Fibroblast of the conjunctiva (primary cell): ENCODE data around the gene NPTXR.
"Not testable (repeated sequence)": the region's sequence is repeated elsewhere in the genome, so short reads cannot be mapped to it uniquely, and the experiment has no call there.

Source experiments
- DNase-seq: peaks from one replicate; pipeline ENCODE4 v3.0.0-alpha.2; 2010; ENCODE audit warnings: low read depth

The NPTXR gene

DNA sequence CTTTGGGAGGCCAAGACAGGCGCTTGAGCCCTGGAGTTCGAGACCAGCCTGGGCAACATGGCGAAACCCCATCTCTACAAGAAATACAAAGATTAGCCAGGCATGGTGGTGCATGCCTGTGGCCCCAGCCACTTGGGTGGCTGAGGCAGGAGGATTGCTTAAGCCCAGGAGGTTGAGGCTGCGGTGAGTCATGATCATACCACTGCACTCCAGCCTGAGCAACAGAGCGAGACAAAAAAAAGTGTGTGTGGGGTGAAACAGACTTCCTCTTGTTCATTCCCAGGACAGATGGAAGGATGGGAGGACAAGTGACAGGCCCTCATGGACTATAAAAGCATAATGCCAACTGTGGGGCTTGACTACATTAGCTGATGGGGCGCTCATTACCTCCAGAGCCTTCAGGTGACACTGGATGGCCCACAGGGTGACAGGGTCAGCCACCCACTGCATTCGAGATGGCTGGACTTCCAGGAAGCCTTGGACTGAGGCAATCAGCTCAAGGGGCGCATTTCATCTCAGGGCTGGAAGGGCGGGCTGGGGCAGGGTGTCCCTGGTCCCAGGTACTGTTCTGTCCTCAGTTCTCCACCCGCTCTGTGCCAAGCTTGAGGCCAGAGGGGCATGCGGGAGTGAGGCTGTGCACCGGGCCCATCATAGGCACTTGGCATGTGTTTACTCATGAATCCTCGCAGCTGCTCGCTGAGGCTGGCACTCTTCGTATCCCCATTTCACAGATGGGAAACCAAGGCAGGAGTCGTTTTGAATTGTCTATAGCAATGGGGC lies 12.5 kb downstream of the NPTXR start:
- no peak for DNase-seq

DNA sequence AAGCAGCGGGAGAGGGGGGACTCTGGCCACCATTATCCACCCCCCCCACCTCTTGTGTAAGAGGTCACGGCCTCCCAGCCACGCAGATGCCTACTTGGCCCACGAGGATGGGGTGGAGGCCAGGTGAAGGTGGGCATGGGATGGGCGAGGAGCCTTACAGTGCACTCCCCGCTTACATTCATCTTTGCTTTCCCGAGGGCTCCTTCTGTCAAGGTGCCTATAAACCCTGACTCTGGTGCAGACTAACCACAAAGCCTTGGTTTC lies 13.1 kb downstream of the NPTXR start:
- no peak for DNase-seq

DNA sequence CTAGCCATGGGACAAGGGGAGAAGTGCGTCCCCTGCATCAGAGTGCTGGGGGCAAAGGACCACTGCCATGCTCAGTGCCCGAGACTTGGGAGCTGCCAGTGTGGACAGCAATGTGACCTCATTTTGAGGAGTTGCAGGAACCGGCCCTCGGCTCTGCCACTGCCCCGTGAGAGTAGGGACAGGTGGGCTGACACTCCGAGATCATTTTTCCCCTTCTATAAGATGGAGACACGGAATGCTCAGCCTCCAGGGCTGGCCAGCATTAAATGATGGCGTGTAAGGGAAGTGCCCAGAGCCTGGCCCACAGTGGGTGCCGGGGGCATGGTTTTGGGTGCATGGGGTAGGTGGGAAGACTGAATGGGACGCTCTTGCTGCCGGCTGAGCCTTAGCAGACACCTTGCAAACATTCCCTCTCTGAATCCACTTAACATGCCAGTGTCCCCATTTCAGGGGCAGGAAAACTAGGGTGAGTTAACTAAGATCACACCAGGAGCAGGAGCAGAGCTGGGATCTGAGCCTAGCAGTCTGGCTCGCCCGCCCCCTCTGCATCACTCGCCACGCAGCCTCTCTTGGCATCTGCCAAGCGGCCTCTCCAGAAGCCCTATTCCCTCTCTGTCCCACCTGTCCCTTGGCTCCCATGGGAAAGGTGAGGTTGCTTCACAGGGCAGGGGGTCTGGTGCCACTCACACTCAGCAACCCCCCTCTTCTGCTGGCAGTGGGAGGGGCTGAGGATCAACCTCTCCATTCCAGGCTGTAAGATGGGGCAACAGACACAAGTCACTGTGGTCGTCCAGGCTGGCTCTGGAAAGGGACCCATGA lies 13.6 kb downstream of the NPTXR start:
- no peak for DNase-seq

DNA sequence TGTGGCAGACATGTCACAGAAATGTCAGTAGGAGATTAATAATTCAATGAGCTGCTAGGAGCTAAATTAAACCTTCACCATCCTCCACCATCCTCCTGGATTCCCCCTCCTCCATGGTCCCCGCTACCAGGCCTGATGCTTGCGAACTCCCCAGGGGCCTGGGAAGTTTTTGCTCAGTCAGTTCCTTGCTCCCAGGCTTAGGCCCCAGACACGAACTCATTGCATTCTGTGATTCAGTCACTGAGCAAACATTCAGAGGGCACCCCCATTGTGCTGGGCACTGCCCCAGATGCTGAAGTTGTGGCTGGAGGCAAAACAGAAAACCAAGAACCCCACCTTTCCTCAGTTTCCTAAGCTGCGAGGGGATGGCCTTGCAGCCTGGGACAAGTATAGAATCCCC lies 14.3 kb downstream of the NPTXR start:
- DNase-seq = no peak

DNA sequence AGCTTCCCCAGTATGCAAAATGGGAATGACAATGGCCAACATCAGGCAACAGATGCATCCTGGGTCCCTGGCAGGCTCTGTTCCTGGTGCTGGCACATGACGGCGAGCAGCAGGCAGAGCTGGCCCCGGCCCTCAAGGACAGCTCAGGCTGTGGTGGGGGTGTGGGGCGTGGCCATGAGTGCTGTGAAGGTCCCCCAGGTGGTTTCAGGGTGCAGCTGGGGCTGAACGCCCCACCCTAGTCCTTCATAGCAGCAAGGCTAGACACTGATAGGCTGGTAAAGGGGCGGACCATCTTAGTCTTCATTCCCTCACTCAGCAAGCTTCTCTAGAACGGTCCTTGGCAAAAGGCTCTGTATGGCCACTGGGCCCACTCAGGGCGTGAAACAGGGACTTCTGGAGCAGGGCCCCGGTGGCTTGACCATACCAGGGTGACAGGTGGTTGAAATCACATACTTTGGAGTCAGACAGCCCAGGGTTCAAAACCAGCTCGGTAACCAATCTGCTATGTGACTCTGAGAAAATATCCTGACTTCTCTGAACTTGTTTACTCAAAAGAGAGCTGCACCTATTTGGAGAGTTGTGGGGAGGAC lies 15.1 kb downstream of the NPTXR start:
- DNase-seq = no peak

DNA sequence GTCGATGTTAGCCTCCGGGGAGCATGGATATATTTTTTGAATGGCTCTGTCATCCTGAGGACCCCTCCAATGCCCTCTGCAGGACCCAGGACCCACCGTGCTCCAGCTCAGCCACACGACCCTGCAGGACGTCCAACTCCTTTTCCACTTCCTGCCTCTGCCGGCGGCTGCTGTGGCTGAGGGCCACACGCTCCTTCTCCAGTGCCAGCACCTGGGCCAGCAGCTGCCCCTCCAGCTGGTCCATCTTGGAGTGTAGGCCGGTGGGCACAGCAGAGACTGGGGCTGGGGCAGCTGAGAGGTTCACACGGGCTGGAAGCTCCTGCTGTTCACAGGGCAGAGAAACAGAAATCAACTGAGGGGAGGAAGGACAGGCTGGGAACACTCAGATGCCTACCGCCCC lies 15.6 kb downstream of the NPTXR start:
- no peak for DNase-seq

DNA sequence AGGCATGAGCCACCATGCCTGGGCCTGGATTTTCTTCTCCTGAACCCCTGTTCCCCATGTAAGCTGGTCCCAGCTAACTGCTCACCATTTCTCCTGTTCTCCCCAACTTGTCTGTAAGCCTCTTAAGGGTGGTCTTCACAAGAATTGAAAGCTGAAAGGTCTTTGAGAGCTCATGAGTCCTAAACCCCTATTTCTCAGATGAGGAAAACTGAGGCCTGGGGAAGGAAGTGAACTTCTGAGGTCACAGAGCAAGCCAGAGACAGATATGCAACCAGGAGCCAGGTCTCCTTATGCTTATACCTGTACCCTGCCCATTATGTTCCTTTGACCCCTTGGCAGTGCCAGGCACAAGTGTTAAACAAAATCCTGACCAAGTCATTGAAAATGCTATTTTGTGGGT lies 16.3 kb downstream of the NPTXR start:
- no peak for DNase-seq

DNA sequence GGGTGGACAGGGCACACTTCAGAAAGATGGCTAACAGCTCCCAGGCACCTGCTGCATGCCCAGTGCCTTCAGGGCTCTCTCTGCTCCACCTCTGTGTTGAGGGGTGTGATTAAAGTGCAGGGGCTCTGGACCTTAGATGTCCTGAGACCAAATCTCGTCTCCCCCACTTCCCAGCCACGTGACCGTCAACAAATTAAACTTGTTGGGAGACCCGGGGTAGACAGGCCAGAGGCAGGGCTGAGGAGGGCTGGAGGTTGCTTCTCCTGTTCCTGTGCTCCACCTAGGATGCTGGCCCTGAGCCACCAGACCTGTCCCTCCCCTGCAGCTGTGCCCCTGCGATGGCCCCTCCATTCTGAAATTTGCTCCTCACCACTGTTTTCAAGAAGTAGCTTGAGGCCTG lies 17.0 kb downstream of the NPTXR start:
- no peak for DNase-seq

DNA sequence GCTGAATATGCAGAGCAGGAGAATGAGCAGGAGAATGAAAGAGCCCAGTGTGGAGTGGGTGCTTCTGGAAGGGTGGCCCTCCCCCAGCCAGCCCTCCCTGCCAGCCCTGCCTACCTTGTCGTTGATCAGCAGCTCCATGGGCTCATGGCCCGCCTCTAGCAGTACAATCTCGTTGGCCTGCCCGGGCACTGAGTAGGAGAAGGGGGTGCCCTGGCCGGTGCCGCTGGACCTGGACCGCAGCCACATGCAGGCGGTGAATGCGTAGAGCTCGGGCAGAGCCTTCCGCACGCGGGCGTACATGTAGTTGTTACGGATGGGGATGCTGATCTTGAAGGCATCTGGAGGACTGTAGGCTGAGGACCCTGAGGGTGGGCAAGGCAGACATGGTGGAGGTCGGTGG lies 17.4 kb downstream of the NPTXR start:
- DNase-seq = no peak

DNA sequence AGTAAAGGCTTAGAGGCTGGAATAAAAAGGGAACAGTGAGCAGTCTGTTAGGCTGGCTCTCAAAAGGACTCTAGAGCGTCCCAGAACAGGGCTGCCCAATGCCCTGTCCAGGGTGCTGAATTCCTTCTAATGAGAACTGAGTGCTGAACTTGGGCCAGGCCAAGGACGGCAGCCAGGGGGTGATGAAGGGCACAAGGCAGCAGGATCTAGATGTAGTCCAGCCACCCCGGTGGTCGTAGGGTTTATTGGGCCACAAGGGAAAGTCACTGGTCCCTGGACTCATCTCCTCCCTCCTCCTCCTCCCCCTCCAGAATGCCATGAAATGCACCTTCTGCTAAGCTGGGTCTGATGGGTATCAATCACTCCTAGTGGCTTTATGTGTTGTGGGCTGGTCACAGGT lies 19.2 kb downstream of the NPTXR start:
- DNase-seq = peak; percentile 24

DNA sequence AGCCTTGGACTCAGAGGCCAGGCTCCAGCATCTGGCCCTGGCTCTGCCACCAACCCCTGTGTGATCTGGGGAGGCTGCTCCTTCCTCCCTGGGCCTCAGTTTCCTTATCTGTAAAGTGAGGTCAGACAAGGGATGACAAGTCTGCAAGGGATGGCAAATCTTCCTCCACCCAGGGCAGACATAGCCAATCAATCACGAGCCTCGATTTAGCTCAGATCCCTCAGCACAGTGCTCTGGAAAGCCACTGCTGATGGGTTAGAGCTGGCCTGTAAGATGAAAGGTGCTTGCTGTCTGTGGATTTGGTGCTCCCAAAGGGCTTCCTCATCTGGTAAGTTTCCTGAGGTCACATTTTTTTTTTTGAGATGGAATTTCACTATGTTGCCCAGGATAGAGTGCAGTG lies 20.2 kb downstream of the NPTXR start:
- DNase-seq = no peak

DNA sequence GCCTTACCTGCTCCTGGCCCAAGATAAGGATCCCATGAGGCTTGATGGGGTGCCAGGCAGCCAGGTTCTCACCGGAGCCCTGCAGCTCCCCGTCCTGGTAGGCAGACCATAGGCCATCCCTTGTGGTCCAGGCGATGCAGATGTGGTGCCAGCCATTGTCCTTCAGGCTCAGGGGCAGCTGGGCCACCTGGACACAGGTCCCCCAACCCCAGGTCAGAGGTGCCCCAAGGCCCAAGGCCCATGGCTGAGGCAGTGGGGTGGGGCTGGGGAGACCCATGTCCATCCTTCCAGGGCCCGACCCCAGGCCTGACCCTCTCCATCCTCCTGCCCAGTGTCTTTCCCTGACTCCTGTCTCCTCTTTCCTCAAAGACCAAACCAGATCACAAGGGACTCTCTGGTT lies 20.8 kb downstream of the NPTXR start:
- DNase-seq = no peak

DNA sequence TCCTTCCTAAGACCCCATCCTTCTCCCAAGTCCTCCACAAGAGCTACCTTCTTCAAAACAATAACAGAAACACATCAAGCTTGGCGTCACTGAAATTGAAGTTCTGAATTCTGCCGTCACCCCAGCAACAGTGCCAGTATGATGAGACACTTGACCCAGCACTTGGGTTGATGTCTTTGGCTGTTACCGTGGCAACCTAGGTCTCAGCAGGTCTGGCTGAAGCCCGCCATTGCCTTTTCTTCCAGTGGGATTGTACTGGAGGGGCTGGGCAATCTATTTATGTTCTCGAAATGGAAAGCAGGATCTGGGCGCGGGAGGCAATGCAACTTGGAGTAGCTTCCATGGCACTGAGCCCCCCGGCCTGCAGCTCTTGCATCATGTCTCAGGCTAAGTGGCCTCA lies 23.8 kb downstream of the NPTXR start:
- DNase-seq = no peak

DNA sequence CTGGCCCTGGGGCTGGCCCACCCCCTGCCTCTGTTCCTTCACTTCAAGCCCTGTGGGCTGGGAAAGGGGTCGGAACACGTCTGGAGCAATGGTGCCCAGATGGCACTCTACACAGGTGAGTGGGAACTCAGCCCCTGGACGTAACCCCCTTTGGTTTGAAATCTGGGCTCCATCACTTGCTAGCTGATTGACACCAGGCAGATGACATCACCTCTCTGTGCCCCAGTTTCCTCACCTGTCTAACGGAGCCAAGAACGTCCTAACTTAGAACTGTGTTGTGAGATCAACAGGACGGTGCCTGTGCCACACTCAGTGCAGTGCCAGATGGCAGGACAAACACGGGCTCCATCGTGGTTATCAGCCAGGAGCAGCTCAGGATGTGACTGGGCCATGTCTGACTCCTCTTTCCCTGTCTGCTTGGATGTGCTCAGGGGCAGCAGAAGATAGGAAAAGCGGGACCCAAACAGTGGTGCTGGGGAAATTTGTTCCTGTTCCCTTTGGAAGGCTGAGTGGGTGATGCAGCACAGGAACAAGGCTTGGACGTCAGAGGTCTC lies 24.4 kb downstream of the NPTXR start:
- no peak for DNase-seq

DNA sequence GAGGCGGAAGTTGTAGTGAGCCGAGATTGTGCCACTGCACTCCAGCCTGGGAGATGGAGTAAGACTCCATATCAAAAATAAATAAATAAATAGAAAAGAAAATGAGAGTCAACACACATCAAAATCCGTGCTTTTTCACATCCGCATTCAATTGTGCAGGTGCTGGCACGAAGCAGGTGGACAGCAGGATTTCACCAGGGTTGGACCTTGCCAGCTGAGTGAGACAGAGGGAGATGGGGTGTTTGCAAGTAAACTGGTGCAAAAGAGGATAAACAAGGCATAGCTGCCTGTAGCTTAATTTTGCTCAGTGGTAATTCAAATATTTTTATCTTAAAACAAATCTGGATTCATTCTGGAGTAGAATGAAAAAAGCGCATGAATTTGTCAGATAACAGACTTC lies 26.6 kb downstream of the NPTXR start:
- no peak for DNase-seq

DNA sequence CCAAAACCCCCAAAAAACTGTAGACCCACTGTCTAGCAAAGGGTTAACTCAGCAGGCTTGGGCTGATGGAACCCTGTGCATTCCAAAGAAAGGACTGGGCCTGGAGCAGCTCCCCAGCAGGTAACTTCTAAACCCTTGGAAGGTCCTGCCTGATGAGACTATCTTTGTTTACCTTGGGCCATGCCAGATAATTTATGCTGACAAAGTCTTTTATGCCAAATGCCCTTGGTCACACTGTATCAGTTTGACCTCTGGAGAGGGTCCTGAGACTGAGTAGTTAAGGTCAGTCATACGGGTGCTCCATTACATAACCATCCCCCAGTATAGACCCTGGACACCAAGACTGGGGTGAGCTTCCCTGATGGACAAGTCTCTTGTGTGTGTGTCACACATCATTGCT lies 28.0 kb downstream of the NPTXR start:
- DNase-seq = no peak

DNA sequence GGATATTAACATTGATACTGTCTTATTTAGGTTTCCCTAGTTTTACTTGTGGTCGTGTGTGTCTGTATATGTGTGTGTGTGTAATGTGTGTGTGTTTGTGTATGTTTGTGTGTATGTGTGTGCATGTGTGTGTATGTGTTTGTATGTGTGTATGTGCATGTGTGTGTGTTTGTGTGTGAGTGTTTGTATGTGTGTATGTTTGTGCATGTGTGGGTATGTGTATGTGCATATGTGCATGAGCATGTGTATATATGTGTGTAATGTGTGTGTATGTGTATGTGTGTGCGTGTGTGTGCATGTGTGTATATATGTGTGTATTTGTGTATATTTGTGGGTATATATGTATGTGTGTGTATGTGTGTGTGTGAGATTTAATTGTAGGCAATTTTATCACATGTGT lies 32.6 kb downstream of the NPTXR start:
- no peak for DNase-seq

DNA sequence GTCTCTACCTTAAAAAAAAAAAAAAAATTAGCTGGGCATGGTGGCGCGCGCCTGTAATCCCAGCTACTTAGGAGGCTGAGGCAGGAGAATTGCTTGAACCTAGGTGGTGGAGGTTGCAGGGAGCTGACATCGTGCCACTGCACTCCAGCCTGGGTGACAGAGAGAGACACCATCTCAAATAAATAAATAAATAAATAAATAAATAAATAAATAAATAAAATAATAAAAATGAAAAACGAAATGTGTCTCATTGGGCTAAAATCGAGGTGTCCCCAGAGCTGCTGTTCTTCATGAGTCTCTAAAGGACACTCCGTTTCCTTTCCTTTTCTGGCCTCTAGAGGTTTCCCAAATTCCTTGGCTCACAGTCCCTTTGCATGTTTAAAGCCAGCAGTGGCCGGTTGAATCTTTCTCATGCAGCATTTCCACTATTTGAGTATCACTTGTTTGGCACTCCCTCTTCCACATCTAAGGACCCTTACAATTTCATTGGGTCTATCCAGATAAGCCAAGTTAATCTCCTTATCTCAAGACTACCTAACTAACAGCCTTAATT lies 38.7 kb downstream of the NPTXR start:
- DNase-seq = not testable (repeated sequence)

DNA sequence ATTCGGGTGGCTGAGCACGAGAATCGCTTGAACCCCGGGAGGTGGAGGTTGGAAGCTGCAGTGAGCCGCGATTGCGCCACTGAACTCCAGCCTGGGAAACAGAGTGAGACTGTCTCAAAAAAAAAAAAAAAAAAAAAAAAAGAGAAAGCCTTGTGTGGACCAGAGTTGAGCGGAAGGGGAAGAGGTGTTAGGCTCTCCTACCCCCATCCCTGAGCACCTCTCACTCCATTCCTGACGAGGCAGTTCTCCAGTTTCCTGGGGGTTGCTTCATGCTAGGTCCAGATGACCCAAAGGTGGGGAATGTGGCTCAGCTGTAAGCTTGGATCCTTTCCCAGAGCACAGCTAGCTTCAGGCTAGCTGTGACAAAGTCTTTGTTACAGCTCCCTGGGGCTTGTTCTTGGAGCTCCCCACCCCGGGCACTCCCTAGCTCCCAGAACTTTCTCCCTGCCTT lies 41.1 kb downstream of the NPTXR start:
- DNase-seq = peak; percentile 89

DNA sequence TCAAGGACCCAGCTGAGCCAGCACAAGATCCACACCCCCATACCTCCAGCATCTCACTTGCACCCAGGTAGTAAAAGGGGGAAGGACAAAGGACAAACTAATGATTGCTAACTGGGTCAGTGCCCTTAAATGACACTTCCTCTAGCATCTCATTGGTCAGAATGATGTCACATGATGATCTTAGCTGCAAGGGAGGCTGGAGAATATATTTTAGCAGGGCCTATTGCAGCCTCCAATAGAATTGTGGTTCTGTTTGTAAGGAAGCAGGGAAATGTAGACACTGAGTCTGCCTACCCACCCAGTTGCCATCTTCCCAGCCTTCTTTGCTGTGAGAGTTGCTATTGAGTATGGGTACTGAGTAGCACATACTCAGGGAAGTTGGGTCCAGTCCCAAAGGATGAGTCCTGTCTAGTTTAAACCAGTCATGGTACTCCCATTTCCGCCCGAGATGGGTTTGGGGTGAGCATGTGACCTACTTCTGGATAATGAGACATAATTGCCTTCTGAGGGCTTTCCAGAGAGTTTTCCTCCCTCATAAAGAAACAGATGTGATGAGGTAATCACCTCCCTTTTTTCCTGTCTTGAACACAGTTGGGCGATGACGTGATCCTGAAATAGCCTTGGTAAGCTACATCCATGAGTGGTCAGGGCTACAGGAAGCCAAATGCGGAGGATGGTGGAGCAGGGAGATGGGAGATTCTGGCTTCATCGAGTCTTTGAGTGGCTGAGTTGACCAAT lies 44.4 kb downstream of the NPTXR start:
- DNase-seq = no peak

DNA sequence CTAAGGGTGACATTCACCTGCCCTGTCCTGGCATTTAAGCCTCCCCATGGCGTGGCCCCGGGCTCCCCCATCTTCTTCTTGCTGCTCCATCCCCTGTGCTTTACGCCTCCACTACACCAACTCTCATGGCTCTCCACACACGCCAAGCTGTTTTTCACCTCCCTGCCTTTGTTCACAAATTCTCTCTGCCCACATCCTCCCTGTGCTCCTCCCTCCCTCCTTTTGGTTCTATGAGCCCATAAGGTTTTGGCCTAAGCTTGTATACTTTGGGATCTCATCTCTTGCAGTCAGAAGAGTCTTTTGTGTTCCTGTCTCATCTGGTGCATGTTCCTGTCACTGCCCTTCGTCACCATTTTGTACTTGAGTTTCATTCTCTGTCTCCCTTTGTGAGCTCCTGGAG lies 45.3 kb downstream of the NPTXR start:
- no peak for DNase-seq
